HCT116 (cell line): Measurements from ENCODE around the gene FCRL1. TPM values are rescaled to one million over a fixed set of nuclear protein-coding genes. Genes with fewer than 3 reads are reported as not detected.

Source experiments
- ATAC-seq: fragments of 200-7000 bp; cut with Tn5 transposase; 2 replicates; pipeline ENCODE4 v1.9.1; 2020; ENCODE audit warnings: mild to moderate bottlenecking, moderate library complexity
- BruUV-seq: library from RNA; stranded (reverse); fragments of 400-500 nt; replicated peaks from 2 replicates; lab custom pipeline; 2021; lab: Mats Ljungman, UMichigan
- CTCF ChIA-PET: fragments of 300-600 bp; sonication (Branson Sonifier 250); formaldehyde crosslinking; loops from one replicate; lab custom pipeline; 2021; ENCODE audit warnings: antibody characterized with exemption; lab: Charles Lee
- POLR2A ChIA-PET: fragments of 300-600, 350-600 bp; sonication (Branson Sonifier 250); formaldehyde crosslinking; loops from one replicate; lab custom pipeline; 2021; ENCODE audit warnings: antibody characterized with exemption; lab: Charles Lee
- RAD21 ChIA-PET, 2 experiments: fragments of 300-600 bp; sonication (Branson Sonifier 250); formaldehyde crosslinking; loops; one replicate each; lab custom pipeline; 2023; ENCODE audit warnings: low total read pairs in 2 of 2; ENCODE audit not compliant: uncharacterized antibody in 2 of 2, unreplicated experiment in 2 of 2, low non-redundant PET in 1 of 2; lab: Charles Lee
- DNase-seq: peaks from one replicate; pipeline ENCODE4 v3.0.0-alpha.2; 2010; ENCODE audit warnings: low read depth, low spot score
- H2AFZ ChIP-seq: fragments of 200-600 bp; shearing (Covaris generic), sonication (generic); 2 replicates; pipeline ENCODE4 v1.6.1; 2017; ENCODE audit warnings: low read depth, mixed run types, mixed read lengths, antibody characterized with exemption, low read length; ENCODE audit not compliant: poor library complexity, severe bottlenecking
- H3K27ac ChIP-seq: 2 replicates; pipeline ENCODE4 v1.5.1; 2012; ENCODE audit warnings: low read depth, low read length
- H3K27me3 ChIP-seq: fragments of 200-600 bp; sonication (generic); 2 replicates; pipeline ENCODE4 v1.6.1; 2016; ENCODE audit warnings: mixed run types, low read length, mixed read lengths; ENCODE audit not compliant: insufficient read depth
- H3K36me3 ChIP-seq, 2 experiments: fragments of 200-500 bp in 1 of 2; fragments of 200-600 bp in 1 of 2; sonication (Bioruptor generic) in 1 of 2; sonication (generic) in 1 of 2; 2 replicates each; pipeline versions ENCODE4 v1.5.1 to v1.6.1; 2014 to 2016; ENCODE audit warnings: low read length in 2 of 2, inconsistent platforms in 1 of 2, mixed read lengths in 1 of 2, mixed run types in 1 of 2; ENCODE audit not compliant: insufficient read depth in 2 of 2, control insufficient read depth in 1 of 2
- H3K4me1 ChIP-seq, 2 experiments: fragments of 200-600 bp in 1 of 2; sonication (generic) in 1 of 2; 2 replicates each; pipeline versions ENCODE4 v1.5.1 to v1.6.1; 2012 to 2017; ENCODE audit warnings: low read length in 2 of 2, inconsistent platforms in 1 of 2, mild to moderate bottlenecking in 1 of 2, mixed read lengths in 1 of 2, mixed run types in 1 of 2, moderate library complexity in 1 of 2; ENCODE audit not compliant: insufficient read depth in 2 of 2, control insufficient read depth in 1 of 2
- H3K4me2 ChIP-seq: fragments of 200-600 bp; sonication (generic); 2 replicates; pipeline ENCODE4 v1.6.1; 2017; ENCODE audit warnings: mixed run types, low read length, mixed read lengths
- H3K4me3 ChIP-seq, 2 experiments: fragments of 200-600 bp in 1 of 2; sonication (generic) in 1 of 2; replicated peaks in 1 of 2; 2 replicates each; pipeline ENCODE4 v1.5.1; 2011 to 2016; ENCODE audit warnings: low read length in 2 of 2, control low read depth in 1 of 2, low read depth in 1 of 2, mild to moderate bottlenecking in 1 of 2, mixed read lengths in 1 of 2, mixed run types in 1 of 2
- H3K79me2 ChIP-seq: fragments of 200-600 bp; sonication (generic); 2 replicates; pipeline ENCODE4 v1.6.1; 2017; ENCODE audit warnings: mild to moderate bottlenecking, mixed run types, low read length, moderate library complexity, mixed read lengths; ENCODE audit not compliant: insufficient read depth
- H3K9ac ChIP-seq: fragments of 200-600 bp; sonication (generic); 2 replicates; pipeline ENCODE4 v1.6.1; 2016; ENCODE audit warnings: low read length, mixed read lengths
- H3K9me2 ChIP-seq: fragments of 200-600 bp; sonication (generic), shearing (Covaris generic); 2 replicates; pipeline ENCODE4 v1.6.1; 2017; ENCODE audit warnings: mixed run types, mild to moderate bottlenecking, moderate library complexity; ENCODE audit not compliant: insufficient read depth
- H3K9me3 ChIP-seq, 2 experiments: fragments of 200-500 bp in 1 of 2; fragments of 200-600 bp in 1 of 2; sonication (Bioruptor generic) in 1 of 2; sonication (generic) in 1 of 2; 2 replicates each; pipeline ENCODE4 v1.6.1; 2014 to 2017; ENCODE audit warnings: low read length in 2 of 2, mixed read lengths in 2 of 2, inconsistent platforms in 1 of 2, low read depth in 1 of 2, mild to moderate bottlenecking in 1 of 2, mixed run types in 1 of 2, moderate library complexity in 1 of 2; ENCODE audit not compliant: control insufficient read depth in 1 of 2, insufficient read depth in 1 of 2
- H4K20me1 ChIP-seq: fragments of 200-600 bp; sonication (generic), shearing (Covaris generic); 2 replicates; pipeline ENCODE4 v1.6.1; 2017; ENCODE audit warnings: mixed run types, mild to moderate bottlenecking, moderate library complexity; ENCODE audit not compliant: insufficient read depth
- CBX3 ChIP-seq: IDR thresholded peaks from 2 replicates; pipeline ENCODE4 v1.6.1; 2012; ENCODE audit warnings: low read depth
- CEBPB ChIP-seq: IDR thresholded peaks from 2 replicates; pipeline ENCODE4 v1.6.1; 2012; ENCODE audit warnings: low read depth
- EGR1 ChIP-seq: IDR thresholded peaks from 2 replicates; pipeline ENCODE4 v1.6.1; 2012; ENCODE audit warnings: low read depth
- ELF1 ChIP-seq: IDR thresholded peaks from 2 replicates; pipeline ENCODE4 v1.6.1; 2012; ENCODE audit warnings: low read depth, borderline replicate concordance
- EZH2 ChIP-seq: fragments of 200-600 bp; sonication (generic); IDR thresholded peaks from 2 replicates; pipeline ENCODE4 v1.6.1; 2017; ENCODE audit warnings: antibody characterized with exemption, mixed run types
- EZH2phosphoT487 ChIP-seq: fragments of 200-600 bp; IDR thresholded peaks from 2 replicates; pipeline ENCODE4 v1.6.1; 2018; ENCODE audit warnings: antibody characterized with exemption, borderline replicate concordance
- FOSL1 ChIP-seq: IDR thresholded peaks from 2 replicates; pipeline ENCODE4 v1.6.1; 2012; ENCODE audit warnings: low read depth
- JUND ChIP-seq: IDR thresholded peaks from 2 replicates; pipeline ENCODE4 v1.6.1; 2012
- POLR2AphosphoS5 ChIP-seq: IDR thresholded peaks from 2 replicates; pipeline ENCODE4 v1.6.1; 2011; ENCODE audit warnings: mild to moderate bottlenecking, low read depth, low read length, moderate library complexity
- RAD21 ChIP-seq: IDR thresholded peaks from 2 replicates; pipeline ENCODE4 v1.6.1; 2012; ENCODE audit warnings: low read depth, mild to moderate bottlenecking
- SIN3A ChIP-seq: IDR thresholded peaks from 2 replicates; pipeline ENCODE4 v1.6.1; 2012; ENCODE audit warnings: low read depth
- SP1 ChIP-seq: IDR thresholded peaks from 2 replicates; pipeline ENCODE4 v1.6.1; 2012; ENCODE audit warnings: low read depth
- TCF7L2 ChIP-seq: IDR thresholded peaks from 2 replicates; pipeline ENCODE4 v1.7.0; 2011; ENCODE audit warnings: borderline replicate concordance, inconsistent platforms; ENCODE audit not compliant: insufficient read depth, insufficient read length; ENCODE audit errors: extremely low read depth
- YY1 ChIP-seq: IDR thresholded peaks from 2 replicates; pipeline ENCODE4 v1.6.1; 2011; ENCODE audit warnings: low read length, low read depth, moderate library complexity, mild to moderate bottlenecking; ENCODE audit not compliant: insufficient replicate concordance; ENCODE audit errors: extremely low read depth
- ZNF274 ChIP-seq: fragments of 200-500 bp; sonication (Bioruptor generic); IDR thresholded peaks from 2 replicates; pipeline ENCODE4 v1.6.1; 2014; ENCODE audit warnings: mild to moderate bottlenecking, low read depth, low read length, inconsistent platforms
- intact Hi-C: fragments of 100-400 bp; cut with micrococcal nuclease; formaldehyde crosslinking; loops from 2 replicates; pipeline ENCODE4 v1.10.0; 2022
- total RNA-seq: library from RNA; stranded (reverse); gene quantifications from one replicate; pipeline ENCODE4 v1.2.1, GENCODE V29; 2021; ENCODE audit not compliant: unreplicated experiment
- TF ChIP-seq, protein P1 (sequence below), 3 experiments: fragments of 200-600 bp in 1 of 3; sonication (generic) in 1 of 3; IDR thresholded peaks in 2 of 3; conservative IDR thresholded peaks in 1 of 3; 2 replicates each; pipeline ENCODE4 v1.5.1; 2012 to 2017; ENCODE audit warnings: low read depth in 2 of 3, low read length in 2 of 3, antibody characterized with exemption in 1 of 3, borderline replicate concordance in 1 of 3, control low read depth in 1 of 3, mild to moderate bottlenecking in 1 of 3, mixed read lengths in 1 of 3, mixed run types in 1 of 3, moderate library complexity in 1 of 3; ENCODE audit not compliant: insufficient read depth in 1 of 3
- TF ChIP-seq, protein P2 (sequence below): IDR thresholded peaks from 2 replicates; pipeline ENCODE4 v1.6.1; 2012; ENCODE audit warnings: low read depth
- TF ChIP-seq, protein P3 (sequence below): IDR thresholded peaks from 2 replicates; pipeline ENCODE4 v1.6.1; 2011; ENCODE audit warnings: mild to moderate bottlenecking, low read length, moderate library complexity; ENCODE audit not compliant: insufficient replicate concordance; ENCODE audit errors: extremely low read depth

FCRL1 gene
- total RNA-seq, 1 experiment from 2014 or later = not detected

DNA sequence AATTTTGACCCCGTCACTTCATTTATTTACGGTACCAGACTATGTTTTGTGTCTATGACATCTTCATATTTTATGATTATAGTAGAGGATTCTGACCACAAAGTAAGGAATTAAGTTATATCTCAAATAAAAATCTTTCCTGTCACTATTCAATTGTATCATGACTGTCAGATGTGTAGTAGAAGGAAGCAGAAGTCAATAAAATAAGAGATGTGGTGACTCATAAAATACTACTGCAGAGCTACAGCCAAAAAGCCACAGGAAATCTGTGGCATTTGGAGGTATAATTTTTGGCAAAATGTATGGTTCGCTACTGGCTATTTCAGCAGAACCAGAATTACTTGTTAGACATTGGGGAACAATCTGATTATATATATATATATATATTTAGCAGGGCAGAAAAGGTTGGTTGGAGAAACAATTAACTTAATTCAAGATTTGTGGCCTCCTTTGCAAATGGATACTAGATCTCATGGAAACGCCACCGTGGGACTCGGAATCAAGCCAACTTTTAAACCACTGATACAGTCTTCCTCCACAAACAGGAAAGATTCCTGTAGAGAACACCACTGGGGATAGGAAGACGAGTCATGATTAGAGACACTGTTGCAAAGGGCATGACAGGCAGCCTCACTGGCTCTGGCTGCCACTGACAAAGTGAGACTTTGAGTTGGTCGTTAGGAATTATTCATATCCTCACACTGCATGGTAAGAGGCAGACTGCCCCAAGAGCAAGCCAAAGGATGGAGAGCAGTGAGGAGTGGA, 48.1 kb downstream of the FCRL1 start:
- no TSS peak for BruUV-seq
- RAD21 ChIA-PET = no interaction called here
- CTCF ChIA-PET = interaction anchor here (0.6 kb wide), 1 partner anchor 13 kb away, joined by 4 read pairs; no protein-coding TSS in a partner anchor

More for the DNA sequence above, 48.1 kb downstream of the FCRL1 start:
- Histone ChIP-seq H4K20me1 (no peaks in the 10 kb centered on the region), H3K9ac (no peak overlapping the region), H3K27ac (no peak overlapping the region), H3K27me3 (peaks cover 41% of the 10 kb centered on the region), H2AFZ (no peak overlapping the region), H3K4me2 (no peak overlapping the region), H3K4me3 (no peak overlapping the region), H3K79me2 (no peaks in the 10 kb centered on the region), H3K36me3 (no peaks in the 10 kb centered on the region), H3K9me3 (no peaks in the 10 kb centered on the region), H3K4me1 (no peaks in the 10 kb centered on the region), H3K9me2 (no peaks in the 10 kb centered on the region)
- no peak for DNase-seq
- intact Hi-C loops = loop anchor here (2.0 to 5.0 kb wide), 2 partner anchors 175 to 349 kb away; no protein-coding TSS in a partner anchor
- no peak for ATAC-seq
- TF ChIP-seq ZNF274 (no peak), TCF7L2 (no peak), CEBPB (no peak), YY1 (no peak), EGR1 (no peak), POLR2AphosphoS5 (no peak), RAD21 (no peak), EZH2 (no peak), EZH2phosphoT487 (no peak), ELF1 (no peak), JUND (no peak), CBX3 (no peak), FOSL1 (no peak), SP1 (no peak), SIN3A (no peak)
- TF ChIP-seq, protein P1, sequence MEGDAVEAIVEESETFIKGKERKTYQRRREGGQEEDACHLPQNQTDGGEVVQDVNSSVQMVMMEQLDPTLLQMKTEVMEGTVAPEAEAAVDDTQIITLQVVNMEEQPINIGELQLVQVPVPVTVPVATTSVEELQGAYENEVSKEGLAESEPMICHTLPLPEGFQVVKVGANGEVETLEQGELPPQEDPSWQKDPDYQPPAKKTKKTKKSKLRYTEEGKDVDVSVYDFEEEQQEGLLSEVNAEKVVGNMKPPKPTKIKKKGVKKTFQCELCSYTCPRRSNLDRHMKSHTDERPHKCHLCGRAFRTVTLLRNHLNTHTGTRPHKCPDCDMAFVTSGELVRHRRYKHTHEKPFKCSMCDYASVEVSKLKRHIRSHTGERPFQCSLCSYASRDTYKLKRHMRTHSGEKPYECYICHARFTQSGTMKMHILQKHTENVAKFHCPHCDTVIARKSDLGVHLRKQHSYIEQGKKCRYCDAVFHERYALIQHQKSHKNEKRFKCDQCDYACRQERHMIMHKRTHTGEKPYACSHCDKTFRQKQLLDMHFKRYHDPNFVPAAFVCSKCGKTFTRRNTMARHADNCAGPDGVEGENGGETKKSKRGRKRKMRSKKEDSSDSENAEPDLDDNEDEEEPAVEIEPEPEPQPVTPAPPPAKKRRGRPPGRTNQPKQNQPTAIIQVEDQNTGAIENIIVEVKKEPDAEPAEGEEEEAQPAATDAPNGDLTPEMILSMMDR (IDR thresholded peaks at IDR 0.05 in 2 of 3, conservative IDR thresholded peaks at IDR 0.05 in 1 of 3; ENCODE audit: borderline replicate concordance in 1 of 3, insufficient read depth in 1 of 3, low read depth in 2 of 3, low read length in 2 of 3) = no peak
- TF ChIP-seq, protein P2, sequence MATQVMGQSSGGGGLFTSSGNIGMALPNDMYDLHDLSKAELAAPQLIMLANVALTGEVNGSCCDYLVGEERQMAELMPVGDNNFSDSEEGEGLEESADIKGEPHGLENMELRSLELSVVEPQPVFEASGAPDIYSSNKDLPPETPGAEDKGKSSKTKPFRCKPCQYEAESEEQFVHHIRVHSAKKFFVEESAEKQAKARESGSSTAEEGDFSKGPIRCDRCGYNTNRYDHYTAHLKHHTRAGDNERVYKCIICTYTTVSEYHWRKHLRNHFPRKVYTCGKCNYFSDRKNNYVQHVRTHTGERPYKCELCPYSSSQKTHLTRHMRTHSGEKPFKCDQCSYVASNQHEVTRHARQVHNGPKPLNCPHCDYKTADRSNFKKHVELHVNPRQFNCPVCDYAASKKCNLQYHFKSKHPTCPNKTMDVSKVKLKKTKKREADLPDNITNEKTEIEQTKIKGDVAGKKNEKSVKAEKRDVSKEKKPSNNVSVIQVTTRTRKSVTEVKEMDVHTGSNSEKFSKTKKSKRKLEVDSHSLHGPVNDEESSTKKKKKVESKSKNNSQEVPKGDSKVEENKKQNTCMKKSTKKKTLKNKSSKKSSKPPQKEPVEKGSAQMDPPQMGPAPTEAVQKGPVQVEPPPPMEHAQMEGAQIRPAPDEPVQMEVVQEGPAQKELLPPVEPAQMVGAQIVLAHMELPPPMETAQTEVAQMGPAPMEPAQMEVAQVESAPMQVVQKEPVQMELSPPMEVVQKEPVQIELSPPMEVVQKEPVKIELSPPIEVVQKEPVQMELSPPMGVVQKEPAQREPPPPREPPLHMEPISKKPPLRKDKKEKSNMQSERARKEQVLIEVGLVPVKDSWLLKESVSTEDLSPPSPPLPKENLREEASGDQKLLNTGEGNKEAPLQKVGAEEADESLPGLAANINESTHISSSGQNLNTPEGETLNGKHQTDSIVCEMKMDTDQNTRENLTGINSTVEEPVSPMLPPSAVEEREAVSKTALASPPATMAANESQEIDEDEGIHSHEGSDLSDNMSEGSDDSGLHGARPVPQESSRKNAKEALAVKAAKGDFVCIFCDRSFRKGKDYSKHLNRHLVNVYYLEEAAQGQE = no peak
- TF ChIP-seq, protein P3, sequence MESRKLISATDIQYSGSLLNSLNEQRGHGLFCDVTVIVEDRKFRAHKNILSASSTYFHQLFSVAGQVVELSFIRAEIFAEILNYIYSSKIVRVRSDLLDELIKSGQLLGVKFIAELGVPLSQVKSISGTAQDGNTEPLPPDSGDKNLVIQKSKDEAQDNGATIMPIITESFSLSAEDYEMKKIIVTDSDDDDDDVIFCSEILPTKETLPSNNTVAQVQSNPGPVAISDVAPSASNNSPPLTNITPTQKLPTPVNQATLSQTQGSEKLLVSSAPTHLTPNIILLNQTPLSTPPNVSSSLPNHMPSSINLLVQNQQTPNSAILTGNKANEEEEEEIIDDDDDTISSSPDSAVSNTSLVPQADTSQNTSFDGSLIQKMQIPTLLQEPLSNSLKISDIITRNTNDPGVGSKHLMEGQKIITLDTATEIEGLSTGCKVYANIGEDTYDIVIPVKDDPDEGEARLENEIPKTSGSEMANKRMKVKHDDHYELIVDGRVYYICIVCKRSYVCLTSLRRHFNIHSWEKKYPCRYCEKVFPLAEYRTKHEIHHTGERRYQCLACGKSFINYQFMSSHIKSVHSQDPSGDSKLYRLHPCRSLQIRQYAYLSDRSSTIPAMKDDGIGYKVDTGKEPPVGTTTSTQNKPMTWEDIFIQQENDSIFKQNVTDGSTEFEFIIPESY = no peak
- POLR2A ChIA-PET = no interaction called here
